NCI-H526 (cell line): ENCODE measurements around the gene POF1B.

Source experiments
- DNase-seq, 2 experiments: peaks; one replicate each; lab custom pipeline; 2025; lab: John Stamatoyannopoulos, UW

POF1B gene

DNA sequence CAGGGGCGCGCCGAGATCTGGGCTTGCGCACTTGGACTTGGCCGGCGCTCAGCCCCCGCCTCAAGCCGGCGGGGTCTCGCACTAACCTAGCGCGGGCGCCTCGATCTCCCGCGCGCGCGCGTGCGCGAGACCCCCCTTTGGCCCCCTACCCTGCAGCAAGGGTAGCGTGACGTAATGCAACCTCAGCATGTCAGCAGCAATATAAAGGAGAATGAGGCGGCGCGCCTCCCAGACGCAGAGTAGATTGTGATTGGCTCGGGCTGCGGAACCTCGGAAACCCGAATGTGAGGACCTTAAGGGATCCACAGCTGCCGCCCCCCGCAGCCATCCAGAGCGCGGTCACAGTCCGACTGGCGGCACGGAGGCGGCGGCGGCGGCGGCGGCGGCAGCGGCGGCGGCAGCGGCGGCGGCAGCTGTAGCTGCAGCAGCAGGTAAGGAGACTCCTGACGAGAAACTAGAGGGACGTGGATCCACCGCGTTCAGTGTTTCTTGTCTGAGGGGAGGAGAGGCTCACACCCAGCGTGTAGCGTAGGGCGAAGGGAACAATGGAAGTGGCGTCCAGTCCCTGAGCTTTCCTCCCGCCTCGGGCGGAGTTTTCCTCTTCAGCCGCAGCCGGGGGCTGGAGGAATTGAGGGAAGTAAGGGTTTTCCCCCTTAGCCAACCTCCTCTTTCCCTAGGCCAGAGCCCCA, 135.6 kb downstream of the POF1B start, which contains the start of the genes SATL1 and ZNF711:
Gene SATL1 (minus strand): TSS at position 19 of the 689 bp plus-strand sequence. CDS start 134,811 bp downstream, outside the sequence.
Gene ZNF711 (plus strand): TSS at position 231 of the 689 bp plus-strand sequence. CDS start 3,582 bp downstream, outside the sequence.
- peak; percentile 80 to 93 for DNase-seq

DNA sequence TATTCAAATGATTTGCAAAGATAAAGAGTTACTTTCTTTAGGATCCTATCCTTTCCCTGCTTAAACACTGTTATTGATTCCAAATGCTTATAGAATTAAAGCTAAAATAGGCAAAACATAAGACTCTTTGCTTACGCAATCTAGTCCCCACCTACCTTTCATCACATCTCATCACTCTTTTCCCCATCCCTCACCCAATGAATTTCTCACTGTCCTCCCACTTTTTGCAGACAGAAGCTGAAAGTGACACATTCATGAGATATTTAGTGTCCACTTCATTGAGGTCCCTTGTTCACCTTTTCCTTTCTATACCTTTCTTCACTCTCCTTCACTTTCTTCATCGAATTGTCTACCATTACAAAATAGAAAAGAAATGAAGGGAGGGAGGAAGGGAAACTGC, 136.3 kb downstream of the POF1B start:
- peak; percentile 1 to 34 for DNase-seq
